Measurements from ENCODE around the gene AHCYL2.
"Not testable (repeated sequence)": the region's sequence is repeated elsewhere in the genome, so short reads cannot be mapped to it uniquely, and the experiment has no call there.

Gene AHCYL2

DNA sequence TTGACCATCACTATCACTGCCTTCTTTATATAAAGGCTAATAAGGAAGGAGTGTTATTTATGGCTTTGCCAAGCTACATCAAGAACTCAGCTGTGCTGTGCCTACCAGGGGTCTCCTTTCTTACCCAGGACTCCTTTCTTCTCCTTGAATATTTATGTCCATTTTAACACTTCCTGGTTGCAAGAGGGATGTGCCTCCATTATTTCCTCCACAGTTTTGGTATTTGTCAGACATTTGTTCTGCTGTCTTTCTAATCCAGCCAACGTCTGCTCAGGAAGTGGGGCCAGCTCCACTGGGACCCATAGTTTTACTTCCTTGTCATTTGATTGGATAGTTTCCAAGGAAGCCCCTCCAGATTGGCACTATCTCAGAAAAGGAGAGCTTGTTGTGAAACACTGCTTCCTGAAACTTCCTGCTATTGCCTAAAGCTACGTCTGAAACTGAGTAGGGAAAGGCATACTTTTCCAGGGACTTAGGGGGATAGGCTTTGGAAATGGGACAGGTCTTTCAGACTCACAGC lies 202.8 kb downstream of the AHCYL2 start:
- DNase-seq (ENCODE audit: low spot score), result no peak

DNA sequence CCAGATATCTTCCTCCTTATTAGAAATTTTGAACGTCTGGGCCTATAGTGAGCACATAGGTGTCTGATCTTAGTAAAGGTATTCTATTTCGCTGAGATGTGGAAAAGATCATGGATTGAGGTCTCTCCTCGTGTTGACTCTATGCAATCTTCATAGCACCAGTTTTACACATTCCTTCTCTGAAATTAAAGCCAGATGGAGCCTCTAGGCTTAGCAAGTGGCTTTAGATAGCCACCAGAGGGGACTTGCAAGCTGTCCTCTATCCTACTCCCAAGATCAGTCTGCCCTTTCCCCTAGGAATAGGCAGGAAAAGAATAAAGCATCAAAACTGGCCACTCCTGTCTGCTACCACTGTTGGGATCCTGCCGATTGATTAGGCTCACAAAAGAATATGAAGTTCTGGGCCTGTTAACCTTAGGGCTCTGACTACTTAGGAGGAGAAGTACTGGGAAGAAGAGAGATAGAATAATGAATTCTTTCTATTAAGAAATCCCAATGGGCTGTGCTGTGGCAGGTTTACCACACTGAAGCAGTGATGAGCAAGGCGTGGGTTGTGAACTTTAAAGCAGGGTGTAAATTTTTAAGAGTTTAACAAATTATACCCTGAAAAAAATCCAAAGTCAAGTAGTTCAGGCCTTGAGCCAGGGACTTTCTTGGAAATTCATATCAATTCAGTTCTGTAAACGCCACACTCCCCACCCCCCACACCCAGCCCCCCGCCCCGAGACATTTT lies 207.2 kb downstream of the AHCYL2 start:
- DNase-seq (ENCODE audit: low spot score), result no peak

GRCh38 chr7:129433847-129434674 lies 209.2 kb downstream of the AHCYL2 start, which contains the start of gene STRIP2:
STRIP2 (plus strand) TSS chr7:129434432; CDS start chr7:129434473, 41 bp downstream.
- peak; percentile 83 for DNase-seq (ENCODE audit: low spot score)

DNA sequence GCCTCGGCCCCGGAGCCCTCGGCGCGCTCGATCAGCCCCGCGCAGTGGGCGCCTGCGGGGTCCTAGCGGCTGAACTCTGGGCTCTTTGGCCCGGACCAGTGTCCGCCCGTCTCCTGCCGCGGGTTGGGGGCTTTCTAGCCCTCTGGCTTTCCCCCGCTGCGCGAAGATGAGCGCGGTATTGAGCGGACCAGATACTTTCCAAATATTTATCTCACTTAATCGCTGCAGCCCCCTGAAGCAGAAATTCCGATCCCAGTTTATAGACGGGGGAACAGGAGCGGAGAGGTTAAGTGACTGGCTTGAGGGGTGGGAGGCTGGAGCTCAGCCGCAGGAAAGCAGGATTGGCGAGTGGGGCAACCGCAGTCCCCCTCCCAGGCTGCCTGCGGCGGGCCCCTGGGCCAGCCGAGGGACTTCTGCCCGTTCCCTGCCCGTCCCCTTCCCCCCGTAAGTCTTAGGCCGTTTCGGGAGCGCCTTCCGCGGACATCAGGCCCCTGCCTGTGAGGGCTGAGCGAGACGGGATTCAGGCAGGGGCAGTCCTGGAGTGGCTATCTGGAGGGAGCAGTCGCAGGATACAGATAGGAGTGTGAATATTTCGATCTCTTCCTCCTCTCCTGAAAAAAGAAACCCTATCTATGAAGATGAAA lies 210.0 kb downstream of the AHCYL2 start:
- DNase-seq (ENCODE audit: low spot score), result no peak

DNA sequence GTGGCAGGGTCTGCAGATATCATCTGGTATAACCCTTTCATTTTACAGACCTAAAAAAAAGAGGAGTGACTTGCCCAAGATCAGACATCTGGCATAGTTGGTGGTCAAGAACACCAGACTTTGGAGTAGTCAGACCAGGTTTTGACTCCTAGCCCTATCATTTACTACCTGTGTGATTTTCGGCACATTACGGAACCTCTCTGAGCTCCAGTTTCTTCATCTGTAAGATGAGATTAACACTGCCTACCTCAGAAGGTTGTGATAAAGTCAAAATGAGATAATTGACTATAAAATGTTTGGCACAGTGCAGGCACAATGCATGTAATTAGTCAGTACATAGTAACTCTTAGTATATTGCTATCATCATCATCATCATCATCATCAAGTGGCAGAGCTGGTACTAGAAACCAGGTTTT lies 210.6 kb downstream of the AHCYL2 start:
- DNase-seq (ENCODE audit: low spot score), result no peak

DNA sequence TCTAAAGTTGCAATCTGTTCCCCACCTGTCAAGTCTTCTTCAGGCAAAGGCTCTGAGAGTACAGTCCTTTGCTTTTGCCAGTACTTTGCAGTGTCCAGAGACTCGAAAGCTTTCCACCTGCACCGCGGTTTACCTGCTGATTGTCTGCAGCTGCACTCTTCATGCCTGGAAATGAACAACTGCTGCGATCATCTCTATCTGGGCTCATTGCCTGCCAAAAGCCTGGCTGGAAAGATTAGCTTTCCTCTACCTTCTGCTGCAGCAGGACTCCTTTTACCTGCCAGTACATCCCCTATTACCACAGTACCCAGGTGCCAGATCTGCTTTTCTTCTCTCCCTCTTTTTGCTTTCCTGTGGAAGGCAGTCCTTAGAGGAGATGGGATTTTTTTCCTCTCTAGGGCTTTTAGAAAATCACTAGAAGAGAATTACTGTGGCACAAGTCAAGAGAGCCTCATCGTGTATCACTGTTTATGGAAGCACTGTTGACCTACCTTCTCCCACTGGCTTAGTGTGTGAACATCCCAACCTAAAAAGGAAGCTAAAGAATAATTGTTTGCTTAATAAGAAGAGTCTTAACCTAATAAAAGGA lies 211.6 kb downstream of the AHCYL2 start:
- DNase-seq (ENCODE audit: low spot score), result no peak

DNA sequence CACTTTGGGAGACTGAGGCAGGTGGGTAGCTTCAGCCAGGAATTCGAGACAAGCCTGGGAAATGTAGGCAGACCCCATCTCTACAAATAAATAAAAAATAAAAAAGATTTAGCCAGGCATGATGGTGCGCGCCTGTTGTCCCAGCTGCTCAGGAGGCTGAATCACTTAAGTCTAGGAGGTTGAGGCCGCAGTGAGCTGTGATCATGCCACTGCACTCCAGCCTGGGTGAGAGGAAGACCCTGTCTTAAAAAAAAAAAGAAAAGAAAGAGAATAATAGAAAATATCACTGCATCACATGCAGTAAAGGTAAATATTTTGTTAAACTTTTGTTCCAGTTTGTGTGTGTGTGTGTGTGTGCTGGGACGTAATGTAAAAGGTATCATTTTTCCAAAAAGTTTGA lies 212.4 kb downstream of the AHCYL2 start:
- DNase-seq (ENCODE audit: low spot score), result no peak

DNA sequence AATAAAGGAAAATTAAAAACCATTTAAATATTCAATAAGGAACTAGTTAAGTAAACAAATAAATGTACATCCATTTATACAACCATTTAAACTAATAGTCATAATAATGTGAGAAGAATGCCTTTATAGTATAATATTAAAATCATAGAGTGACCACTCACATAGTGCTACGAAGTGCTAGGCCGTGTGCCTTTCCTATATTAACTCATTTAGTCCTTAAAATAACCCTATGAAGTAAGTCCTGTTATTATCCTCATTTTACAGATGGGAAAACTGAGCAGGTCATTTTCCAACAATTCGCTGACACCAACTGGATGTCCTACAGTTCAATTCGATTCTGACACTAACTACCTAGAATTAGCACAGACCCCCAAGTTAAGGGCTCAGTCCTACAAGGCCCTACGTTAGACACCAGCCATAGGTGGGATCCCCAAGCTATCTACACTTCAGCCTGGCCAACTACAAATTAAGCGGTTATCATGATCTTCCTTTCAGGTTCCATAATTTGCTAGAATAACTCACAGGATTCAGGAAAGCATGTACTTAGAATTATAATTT lies 213.5 kb downstream of the AHCYL2 start:
- DNase-seq (ENCODE audit: low spot score), result no peak

DNA sequence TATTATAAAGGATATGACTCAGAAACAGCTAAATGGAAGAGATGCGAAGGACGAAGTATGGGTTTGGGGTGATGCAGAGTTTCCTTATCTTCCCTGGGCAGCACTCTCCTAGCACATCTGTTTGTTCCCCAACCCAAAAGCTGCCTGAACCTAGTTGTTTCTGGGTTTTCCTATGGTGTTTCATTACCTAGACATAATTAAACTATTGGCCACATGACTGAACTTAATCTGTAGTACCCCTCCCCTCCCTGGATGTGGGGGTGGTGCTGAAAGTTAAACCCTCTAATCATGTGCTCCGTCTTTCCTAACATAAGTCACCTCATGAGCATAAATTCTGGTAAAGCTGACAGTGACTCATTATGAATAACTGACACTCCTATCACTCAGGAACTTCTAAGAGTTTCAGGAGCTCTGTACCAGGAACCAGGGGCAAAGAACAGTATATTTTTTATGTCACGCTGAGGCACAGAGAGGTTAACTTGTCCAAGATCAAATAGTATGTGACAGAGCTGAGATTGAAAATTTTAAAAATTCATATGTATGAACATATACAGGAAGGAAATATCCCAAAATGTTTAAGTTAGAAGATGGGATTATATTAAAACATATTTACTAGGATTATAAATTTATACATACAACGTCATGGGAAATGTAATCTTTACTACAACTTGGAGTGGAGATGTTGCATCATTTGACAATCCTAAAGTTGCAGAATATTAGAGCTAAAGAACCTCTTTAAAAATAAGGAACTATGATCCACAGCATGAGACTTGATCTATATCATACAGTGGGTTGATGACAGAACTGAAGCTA lies 214.2 kb downstream of the AHCYL2 start:
- no peak for DNase-seq (ENCODE audit: low spot score)

DNA sequence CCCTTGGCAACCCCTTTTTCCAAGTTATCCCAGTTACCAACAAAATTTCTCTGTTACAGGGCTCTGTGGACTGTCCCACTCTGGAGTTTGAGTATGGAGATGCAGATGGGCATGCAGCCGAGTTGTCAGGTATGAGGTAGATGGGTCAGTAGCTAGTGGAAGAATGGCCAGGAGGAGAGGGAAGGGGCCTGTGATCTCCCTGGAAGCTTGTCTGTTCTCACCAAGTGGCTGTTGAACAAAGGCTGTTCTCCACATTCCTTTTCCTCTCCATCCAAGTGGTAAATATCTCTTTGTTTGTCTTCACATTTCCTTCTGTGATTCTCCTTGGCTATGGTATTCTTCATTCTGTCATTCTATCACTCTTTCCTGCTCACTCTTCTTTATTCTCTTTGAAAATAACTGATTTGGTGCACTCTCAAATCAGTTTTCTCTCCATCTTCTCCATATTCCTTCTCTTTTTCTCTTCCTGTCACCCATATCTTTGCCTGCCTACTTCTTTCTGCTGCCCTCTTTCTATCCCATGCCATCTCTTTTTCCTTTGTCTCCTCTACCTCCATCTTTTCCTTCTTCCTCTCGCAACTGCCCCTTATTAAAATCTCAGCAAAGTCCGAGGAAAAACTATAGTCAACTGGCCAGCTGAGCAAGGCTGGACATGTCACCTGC lies 215.3 kb downstream of the AHCYL2 start:
- DNase-seq (ENCODE audit: low spot score), result no peak

- DNase-seq (ENCODE audit: low spot score), result no peak
Measured at GRCh38 chr7:129443612-129444011, 218.8 kb downstream of the AHCYL2 start.

DNA sequence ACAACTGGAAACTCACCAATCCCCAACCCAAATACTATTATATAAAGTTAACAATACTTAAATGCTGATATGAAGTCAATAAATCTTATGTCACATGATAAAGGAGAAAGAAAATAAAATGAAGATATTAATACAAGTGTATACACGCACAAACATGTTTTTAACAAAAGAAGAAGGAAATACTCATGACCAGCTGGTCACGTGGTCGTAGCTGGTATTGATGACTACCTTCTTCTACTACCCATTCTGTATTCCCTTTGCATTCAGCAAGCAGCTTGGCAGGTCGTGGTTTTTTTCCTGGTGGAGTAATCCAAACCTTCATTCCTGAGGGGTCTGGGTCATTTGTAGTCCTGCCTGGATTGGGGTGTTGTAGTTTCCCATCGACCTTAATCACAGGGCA lies 219.9 kb downstream of the AHCYL2 start:
- DNase-seq (ENCODE audit: low spot score), result not testable (repeated sequence)

- not testable (repeated sequence) for DNase-seq (ENCODE audit: low spot score)
Measured at GRCh38 chr7:129446925-129447324, 222.1 kb downstream of the AHCYL2 start.

- not testable (repeated sequence) for DNase-seq (ENCODE audit: low spot score)
Measured at GRCh38 chr7:129447445-129447844, 222.6 kb downstream of the AHCYL2 start.

GRCh38 chr7:129448608-129449007 lies 223.8 kb downstream of the AHCYL2 start:
- not testable (repeated sequence) for DNase-seq (ENCODE audit: low spot score)

DNA sequence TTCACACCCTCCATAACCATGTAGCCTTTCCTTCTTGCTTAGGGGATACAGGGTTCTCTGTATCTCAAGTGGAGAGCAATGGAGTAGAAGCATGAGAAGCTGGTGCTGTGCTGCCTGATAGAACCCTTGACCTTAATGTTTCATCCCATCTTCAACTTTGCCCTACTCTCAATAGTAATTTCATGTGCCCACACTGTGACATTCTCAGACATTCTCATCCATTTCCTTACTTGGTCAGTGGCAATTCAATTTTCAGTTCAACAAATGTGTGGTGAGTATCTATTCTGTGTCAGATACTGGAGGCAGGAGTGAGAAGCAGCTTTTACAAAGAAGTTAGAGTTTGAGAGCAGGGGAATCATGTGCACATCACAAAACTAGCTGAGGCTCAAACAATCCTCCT lies 225.5 kb downstream of the AHCYL2 start:
- no peak for DNase-seq (ENCODE audit: low spot score)

DNA sequence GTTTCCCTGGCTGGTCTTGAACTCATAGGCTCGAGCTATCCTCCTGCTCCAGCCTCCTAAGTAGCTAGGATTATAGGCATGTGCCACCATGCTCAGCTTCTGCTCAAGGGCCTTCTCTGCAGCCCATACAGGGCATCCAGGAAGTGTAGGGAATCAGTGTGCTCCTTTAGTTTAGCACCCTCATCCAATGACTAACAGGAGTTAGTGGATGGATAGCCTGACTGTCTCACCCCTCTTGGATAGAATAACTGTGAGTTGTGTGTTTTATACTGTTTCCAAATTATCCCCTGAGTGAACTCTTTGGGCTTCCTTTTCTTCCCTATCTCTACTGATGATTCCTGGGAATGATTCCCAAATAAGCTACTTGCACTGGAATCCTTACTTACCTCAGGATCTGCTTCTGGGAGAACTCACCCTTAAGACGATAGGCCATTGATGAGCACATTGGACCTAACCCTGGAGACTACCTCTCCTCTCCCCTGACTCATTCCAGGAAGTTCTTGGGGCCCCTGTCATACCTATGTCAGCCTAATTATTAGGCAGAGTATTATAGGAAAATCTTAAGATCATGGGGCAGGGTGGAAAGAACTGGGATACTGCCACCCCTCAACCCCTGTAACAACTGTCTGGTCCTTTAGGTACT lies 227.9 kb downstream of the AHCYL2 start:
- no peak for DNase-seq (ENCODE audit: low spot score)

GRCh38 chr7:129453510-129454248 lies 228.8 kb downstream of the AHCYL2 start:
- DNase-seq (ENCODE audit: low spot score), result no peak

- DNase-seq (ENCODE audit: low spot score), result no peak
Measured at GRCh38 chr7:129454249-129454551, 229.4 kb downstream of the AHCYL2 start.

Data from CD4-positive, alpha-beta T cell treated with Interleukin-6 at 100 ng/mL for 8 hours (primary cell).